HL-60 (cell line): ENCODE data around the gene FMNL3.

ENCODE experiments used
- DNase-seq, 2 experiments: peaks; one replicate each; pipeline ENCODE4 v3.0.0-alpha.2; 2010 to 2020; ENCODE audit warnings: low read depth in 1 of 2, low spot score in 1 of 2
- H3K27ac ChIP-seq: fragments of 250-450 bp; sonication (Bioruptor Pico); replicated peaks from 2 replicates; pipeline ENCODE4 v1.5.1; 2020; ENCODE audit warnings: mild to moderate bottlenecking, moderate library complexity
- H3K27me3 ChIP-seq: fragments of 250-450 bp; sonication (Bioruptor Pico); 2 replicates; pipeline ENCODE4 v1.5.1; 2021; ENCODE audit warnings: mild to moderate bottlenecking, moderate library complexity; ENCODE audit not compliant: insufficient read depth, poor library complexity, severe bottlenecking
- H3K4me3 ChIP-seq: replicated peaks from 2 replicates; pipeline ENCODE4 v1.5.1; 2011; ENCODE audit warnings: mild to moderate bottlenecking, control low read depth, low read length; ENCODE audit not compliant: insufficient read depth
- CTCF ChIP-seq: IDR thresholded peaks from one replicate; pipeline ENCODE4 v1.5.1; 2011; ENCODE audit warnings: low read length, control low read depth, inconsistent platforms; ENCODE audit not compliant: insufficient read depth
- GABPA ChIP-seq: IDR thresholded peaks from 2 replicates; pipeline ENCODE4 v1.6.1; 2012; ENCODE audit warnings: low read depth
- POLR2AphosphoS5 ChIP-seq: IDR thresholded peaks from 2 replicates; pipeline ENCODE4 v1.6.1; 2012; ENCODE audit warnings: low read depth
- REST ChIP-seq: IDR thresholded peaks from 2 replicates; pipeline ENCODE4 v1.6.1; 2012; ENCODE audit warnings: low read depth; ENCODE audit not compliant: insufficient replicate concordance
- SPI1 ChIP-seq: IDR thresholded peaks from 2 replicates; pipeline ENCODE4 v1.6.1; 2012; ENCODE audit warnings: low read depth, mild to moderate bottlenecking, borderline replicate concordance

The FMNL3 gene

GRCh38 chr12:49659753-49660152 lies 47.5 kb downstream of the FMNL3 start:
- no peak for DNase-seq
- no peak for TF ChIP-seq SPI1
- no peak for TF ChIP-seq GABPA
- no peak for TF ChIP-seq REST
- Histone ChIP-seq H3K27me3 (no peaks in the 10 kb centered on the region), H3K27ac (no peak overlapping the region), H3K4me3 (no peak overlapping the region)

DNA sequence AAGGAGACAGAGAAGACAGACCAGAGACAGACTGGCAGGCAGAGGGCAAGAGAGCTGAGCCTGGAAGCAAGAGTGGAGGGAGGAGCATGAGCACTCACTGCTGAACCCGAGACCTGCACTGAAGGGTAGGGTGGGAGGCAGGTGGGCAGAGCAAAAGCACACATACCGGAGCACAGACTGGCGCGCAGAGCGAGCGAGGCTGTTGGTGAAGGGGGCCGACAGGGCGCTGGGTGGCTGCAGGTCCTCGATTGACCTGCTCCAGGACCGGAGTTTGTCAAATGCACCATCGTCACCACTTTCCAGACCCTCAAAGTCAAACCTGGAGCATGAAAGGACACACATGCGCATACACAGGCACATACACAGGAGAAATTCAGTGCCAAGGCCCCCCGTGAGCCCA lies 48.9 kb downstream of the FMNL3 start:
- Histone ChIP-seq H3K27me3 (no peaks in the 10 kb centered on the region), H3K27ac (no peak overlapping the region), H3K4me3 (no peak overlapping the region)
- TF ChIP-seq CTCF (no peak), REST (no peak), GABPA (no peak)
- DNase-seq = no peak

- no peak overlapping the region for H3K27ac ChIP-seq
- no peak for TF ChIP-seq CTCF
- TF ChIP-seq POLR2AphosphoS5 = no peak
- TF ChIP-seq REST = no peak
- TF ChIP-seq SPI1 = no peak
- no peak for TF ChIP-seq GABPA
- H3K4me3 ChIP-seq = no peak overlapping the region
- H3K27me3 ChIP-seq = no peaks in the 10 kb centered on the region
- no peak for DNase-seq
Measured at GRCh38 chr12:49655595-49656236, 51.5 kb downstream of the FMNL3 start.

DNA sequence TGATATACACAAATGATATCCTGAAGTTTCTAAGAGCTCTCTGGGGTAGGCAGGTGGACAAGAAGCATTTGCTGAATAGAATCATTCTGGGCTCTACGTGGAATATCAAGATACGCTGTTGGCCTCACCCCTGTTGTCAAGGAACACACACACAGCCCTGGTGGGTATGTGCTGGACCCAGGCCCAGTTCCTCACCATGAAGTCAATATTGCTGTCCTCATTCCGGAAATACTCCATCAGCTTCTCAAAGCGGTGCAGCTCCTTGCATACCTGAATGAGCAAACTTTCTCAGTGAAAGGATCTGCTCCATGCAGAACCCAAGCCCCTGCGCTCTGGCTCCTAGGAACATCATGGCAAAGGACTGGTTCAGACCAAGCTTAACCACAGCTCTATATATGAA lies 52.5 kb downstream of the FMNL3 start:
- Histone ChIP-seq H3K27me3 (no peaks in the 10 kb centered on the region), H3K4me3 (no peak overlapping the region), H3K27ac (no peak overlapping the region)
- no peak for TF ChIP-seq SPI1
- TF ChIP-seq GABPA = no peak
- no peak for TF ChIP-seq POLR2AphosphoS5
- no peak for DNase-seq
